BJ (cell line): ENCODE data around the gene SPAG8. TPM values are rescaled to one million over a fixed set of nuclear protein-coding genes. Genes with fewer than 3 reads are reported as not detected.

ENCODE experiments used
- CTCF ChIA-PET: fragments of 350-600 bp; formaldehyde crosslinking; extraction: SDS; loops from one replicate; lab custom pipeline; 2021; ENCODE audit warnings: antibody characterized with exemption, inconsistent platforms; lab: Yijun Ruan, JAX
- POLR2A ChIA-PET: fragments of 300-600 bp; sonication (Branson Sonifier 250); formaldehyde crosslinking; extraction: SDS; loops from one replicate; lab custom pipeline; 2021; ENCODE audit warnings: antibody characterized with exemption; lab: Charles Lee
- DNase-seq: peaks from one replicate; pipeline ENCODE4 v3.0.0-alpha.2; 2011; ENCODE audit warnings: low read depth
- H3K27me3 ChIP-seq: 2 replicates; pipeline ENCODE4 v1.6.0; 2011; ENCODE audit warnings: low read length; ENCODE audit not compliant: control insufficient read depth, insufficient read depth
- H3K36me3 ChIP-seq: 2 replicates; pipeline ENCODE4 v1.5.1; 2011; ENCODE audit warnings: low read length; ENCODE audit not compliant: control insufficient read depth, insufficient read depth
- H3K4me3 ChIP-seq: 2 replicates; pipeline ENCODE4 v1.5.1; 2011; ENCODE audit warnings: low read depth, mild to moderate bottlenecking, control low read depth, low read length
- polyA plus RNA-seq: library from polyadenylated mRNA; depleted of rRNA; stranded (reverse); fragments of >200 nt; gene quantifications from 2 replicates; pipeline ENCODE4 v1.2.3, GENCODE V29; 2011
- TF ChIP-seq, protein P1 (sequence below): IDR thresholded peaks from 2 replicates; pipeline ENCODE4 v1.5.1; 2011; ENCODE audit warnings: low read depth, mild to moderate bottlenecking, control low read depth, inconsistent platforms, low read length, moderate library complexity; ENCODE audit not compliant: insufficient read depth

SPAG8 gene
- polyA plus RNA-seq, 1 experiment: 0.85 TPM

DNA sequence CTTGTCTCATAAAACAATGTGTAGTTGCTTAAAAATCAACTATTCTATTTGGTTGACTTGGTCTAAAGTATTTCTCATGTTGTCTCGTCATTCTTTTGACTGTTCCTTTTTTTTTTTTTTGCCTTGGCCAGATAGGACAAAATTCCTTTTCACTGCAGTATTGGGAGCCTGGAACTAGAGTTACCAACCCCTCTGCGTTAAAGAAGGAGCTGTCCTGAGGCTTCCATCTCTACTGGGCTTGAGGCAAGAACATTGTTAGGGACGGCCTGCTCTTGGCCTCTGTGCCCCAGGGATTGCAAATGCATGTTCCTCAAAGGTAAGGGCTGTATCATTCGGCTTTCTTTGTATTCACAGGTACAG is 22.1 kb downstream of the SPAG8 start:
- DNase-seq: no peak
- ChIA-PET POLR2A (no interaction called here), CTCF (interaction anchor here (0.6 to 5.3 kb wide), 54 partner anchors 8 to 538 kb away, joined by 3 to 92 read pairs (median 4); partner anchors contain the start of genes CCDC107, CREB3, FAM221B and GBA2)
- H3K4me3 ChIP-seq: no peak overlapping the region
- H3K36me3 ChIP-seq: no peaks in the 10 kb centered on the region; the same call in 1 of the 2 replicates
- TF ChIP-seq, protein P1, sequence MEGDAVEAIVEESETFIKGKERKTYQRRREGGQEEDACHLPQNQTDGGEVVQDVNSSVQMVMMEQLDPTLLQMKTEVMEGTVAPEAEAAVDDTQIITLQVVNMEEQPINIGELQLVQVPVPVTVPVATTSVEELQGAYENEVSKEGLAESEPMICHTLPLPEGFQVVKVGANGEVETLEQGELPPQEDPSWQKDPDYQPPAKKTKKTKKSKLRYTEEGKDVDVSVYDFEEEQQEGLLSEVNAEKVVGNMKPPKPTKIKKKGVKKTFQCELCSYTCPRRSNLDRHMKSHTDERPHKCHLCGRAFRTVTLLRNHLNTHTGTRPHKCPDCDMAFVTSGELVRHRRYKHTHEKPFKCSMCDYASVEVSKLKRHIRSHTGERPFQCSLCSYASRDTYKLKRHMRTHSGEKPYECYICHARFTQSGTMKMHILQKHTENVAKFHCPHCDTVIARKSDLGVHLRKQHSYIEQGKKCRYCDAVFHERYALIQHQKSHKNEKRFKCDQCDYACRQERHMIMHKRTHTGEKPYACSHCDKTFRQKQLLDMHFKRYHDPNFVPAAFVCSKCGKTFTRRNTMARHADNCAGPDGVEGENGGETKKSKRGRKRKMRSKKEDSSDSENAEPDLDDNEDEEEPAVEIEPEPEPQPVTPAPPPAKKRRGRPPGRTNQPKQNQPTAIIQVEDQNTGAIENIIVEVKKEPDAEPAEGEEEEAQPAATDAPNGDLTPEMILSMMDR: no peak
- H3K27me3 ChIP-seq: peaks cover 4% of the 10 kb centered on the region; the same call in 1 of the 2 replicates

DNA sequence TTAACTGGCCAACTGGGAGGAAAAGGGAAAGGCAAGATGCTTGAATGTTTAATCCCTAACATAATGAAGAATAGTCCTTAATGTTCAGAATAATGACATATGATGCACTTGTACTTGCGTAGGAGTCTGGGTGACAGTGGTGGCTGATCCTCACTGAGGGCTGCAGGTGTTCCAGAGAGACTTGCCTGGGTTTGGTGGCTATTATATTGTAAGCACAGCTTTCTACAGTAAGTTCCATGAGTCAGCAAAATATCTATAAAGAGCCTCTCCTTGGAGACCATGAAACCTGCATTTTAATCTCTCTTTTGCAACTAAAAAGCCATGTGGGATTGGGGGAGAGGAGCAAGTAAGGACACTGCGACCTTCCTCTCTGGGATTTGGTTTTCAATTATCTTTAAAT is 22.5 kb downstream of the SPAG8 start:
- POLR2A ChIA-PET: no interaction called here
- TF ChIP-seq, protein P1: no peak
- no peak for DNase-seq

DNA sequence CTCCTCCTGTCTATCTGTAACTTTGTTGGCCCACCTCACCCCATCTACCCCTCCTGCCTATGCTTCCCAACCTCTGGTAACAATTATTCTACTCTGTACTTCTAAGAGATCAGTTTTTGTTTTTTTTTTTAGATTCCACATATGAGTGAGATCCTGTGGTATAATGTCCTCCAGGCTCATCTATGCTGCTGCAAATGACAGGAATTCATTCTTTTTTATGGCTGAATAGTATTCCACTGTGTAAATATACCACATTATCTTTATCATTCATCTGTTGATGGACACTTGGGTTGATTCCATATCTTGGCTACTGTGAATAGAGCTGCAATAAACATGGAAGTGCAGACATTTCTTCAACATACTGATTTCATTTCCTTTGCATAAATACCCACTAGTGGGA is 28.6 kb downstream of the SPAG8 start:
- TF ChIP-seq, protein P1: no peak
- CTCF ChIA-PET: interaction anchor here (1.2 to 3.1 kb wide), 2 partner anchors 15 to 43 kb away, joined by 3 to 10 read pairs; no protein-coding TSS in a partner anchor
- no peaks in the 10 kb centered on the region for H3K36me3 ChIP-seq
- no peak for DNase-seq
- H3K27me3 ChIP-seq: peaks cover 15% of the 10 kb centered on the region
- no peak overlapping the region for H3K4me3 ChIP-seq
- POLR2A ChIA-PET: no interaction called here

More for the DNA sequence above, 22.5 kb downstream of the SPAG8 start:
- CTCF ChIA-PET: interaction anchor here (0.6 to 5.3 kb wide), 48 partner anchors 7 to 539 kb away, joined by 3 to 92 read pairs (median 4); partner anchors contain the start of genes CREB3, FAM221B, GBA2 and HINT2
- Histone ChIP-seq H3K4me3 (no peak overlapping the region), H3K36me3 (no peaks in the 10 kb centered on the region; the same call in 1 of the 2 replicates), H3K27me3 (peaks cover 4% of the 10 kb centered on the region; the same call in 1 of the 2 replicates)

DNA sequence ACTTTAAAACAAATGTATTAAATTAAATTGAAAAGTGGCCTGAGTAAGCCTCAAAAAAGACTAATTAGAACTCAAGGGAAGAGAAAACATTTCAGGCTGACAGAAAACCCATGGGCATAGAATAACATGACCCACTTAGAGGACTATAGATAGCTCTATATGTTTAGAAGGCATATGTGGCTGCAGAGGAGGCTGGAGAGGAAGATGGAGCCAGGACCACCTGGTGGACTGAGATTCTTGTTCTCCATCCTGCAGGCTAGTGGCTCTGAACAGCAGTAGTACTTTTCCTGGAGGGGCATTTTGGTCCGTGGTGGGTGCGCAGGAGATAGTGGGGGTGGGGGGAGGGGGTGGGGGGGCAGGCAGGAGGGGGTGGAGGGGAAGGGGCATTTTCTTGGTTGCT is 31.0 kb downstream of the SPAG8 start:
- ChIA-PET CTCF (interaction anchor here (1.3 to 14.0 kb wide), 2 partner anchors 8 to 9 kb away, joined by 5 to 89 read pairs; no protein-coding TSS in a partner anchor), POLR2A (no interaction called here)
- Histone ChIP-seq H3K4me3 (no peak overlapping the region), H3K36me3 (no peaks in the 10 kb centered on the region), H3K27me3 (peaks cover 14% of the 10 kb centered on the region)
- TF ChIP-seq, protein P1: no peak
- DNase-seq: no peak

DNA sequence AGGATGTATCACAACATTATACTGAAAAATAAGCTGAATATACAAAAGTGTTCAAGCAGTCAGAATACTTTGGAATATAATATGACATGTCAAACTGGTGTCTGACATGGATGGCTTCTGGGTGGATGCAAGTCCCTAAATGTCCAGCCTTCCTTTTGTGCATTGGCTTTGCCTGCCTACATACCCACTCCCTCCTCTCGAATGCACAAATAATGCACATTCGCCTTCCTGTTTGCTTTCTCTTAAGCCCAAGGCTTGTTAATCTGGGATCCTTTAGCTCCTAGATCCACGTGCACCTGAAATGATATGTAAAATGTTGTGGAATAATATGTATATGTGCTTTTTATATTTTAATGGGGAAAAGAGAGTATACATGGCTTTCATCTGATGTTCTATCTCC is 33.6 kb downstream of the SPAG8 start:
- no peak overlapping the region for H3K4me3 ChIP-seq
- DNase-seq: no peak
- peaks cover 11% of the 10 kb centered on the region for H3K27me3 ChIP-seq
- TF ChIP-seq, protein P1: no peak
- H3K36me3 ChIP-seq: no peaks in the 10 kb centered on the region
- CTCF ChIA-PET: interaction anchor here (1.3 to 14.0 kb wide), 2 partner anchors 10 to 30 kb away, joined by 4 to 89 read pairs; no protein-coding TSS in a partner anchor
- POLR2A ChIA-PET: interaction anchor here (0.5 to 0.6 kb wide), 2 partner anchors 20 to 41 kb away, joined by 3 to 4 read pairs; no protein-coding TSS in a partner anchor
